22Rv1 (cell line): ENCODE results near the gene TCP11L1.

Experiments used
- ZFX ChIP-seq: fragments of 450-650 bp; IDR thresholded peaks from 2 replicates; pipeline ENCODE4 v1.6.1; 2017; ENCODE audit warnings: antibody characterized with exemption, borderline replicate concordance
- TF ChIP-seq, protein P1 (sequence below): fragments of 450-650 bp; IDR thresholded peaks from 2 replicates; pipeline ENCODE4 v1.5.1; 2017; ENCODE audit warnings: mild to moderate bottlenecking

DNA sequence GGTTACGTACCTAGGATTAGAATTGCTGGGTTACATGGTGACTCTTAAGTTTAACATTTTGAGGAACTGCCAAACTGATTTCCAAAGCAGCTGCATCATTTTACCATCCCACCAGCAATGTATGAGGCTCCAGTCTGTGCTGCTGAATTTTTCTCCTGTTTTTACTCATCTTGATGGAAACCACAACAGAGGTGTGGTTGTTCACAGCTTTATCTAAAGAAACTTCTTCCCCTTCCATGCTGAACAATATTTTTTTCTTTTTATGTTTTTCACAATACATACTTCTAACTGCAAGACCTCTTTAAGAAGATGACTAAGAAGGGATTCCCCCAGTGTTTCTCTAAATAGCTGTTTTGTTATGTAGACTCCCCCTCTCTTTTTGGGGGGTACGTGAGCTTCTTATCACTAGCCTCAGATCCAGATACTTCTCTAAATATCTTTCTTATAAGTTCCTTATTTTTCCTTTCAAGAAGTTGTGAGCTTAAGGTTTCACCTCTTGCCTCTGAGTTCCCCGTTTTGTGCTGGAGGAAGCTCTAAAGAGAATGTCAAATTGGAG lies 24.0 kb downstream of the TCP11L1 start:
- TF ChIP-seq, protein P1, sequence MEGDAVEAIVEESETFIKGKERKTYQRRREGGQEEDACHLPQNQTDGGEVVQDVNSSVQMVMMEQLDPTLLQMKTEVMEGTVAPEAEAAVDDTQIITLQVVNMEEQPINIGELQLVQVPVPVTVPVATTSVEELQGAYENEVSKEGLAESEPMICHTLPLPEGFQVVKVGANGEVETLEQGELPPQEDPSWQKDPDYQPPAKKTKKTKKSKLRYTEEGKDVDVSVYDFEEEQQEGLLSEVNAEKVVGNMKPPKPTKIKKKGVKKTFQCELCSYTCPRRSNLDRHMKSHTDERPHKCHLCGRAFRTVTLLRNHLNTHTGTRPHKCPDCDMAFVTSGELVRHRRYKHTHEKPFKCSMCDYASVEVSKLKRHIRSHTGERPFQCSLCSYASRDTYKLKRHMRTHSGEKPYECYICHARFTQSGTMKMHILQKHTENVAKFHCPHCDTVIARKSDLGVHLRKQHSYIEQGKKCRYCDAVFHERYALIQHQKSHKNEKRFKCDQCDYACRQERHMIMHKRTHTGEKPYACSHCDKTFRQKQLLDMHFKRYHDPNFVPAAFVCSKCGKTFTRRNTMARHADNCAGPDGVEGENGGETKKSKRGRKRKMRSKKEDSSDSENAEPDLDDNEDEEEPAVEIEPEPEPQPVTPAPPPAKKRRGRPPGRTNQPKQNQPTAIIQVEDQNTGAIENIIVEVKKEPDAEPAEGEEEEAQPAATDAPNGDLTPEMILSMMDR: no peak
- no peak for TF ChIP-seq ZFX
